GM18951 (cell line): ENCODE measurements around the gene ZNF618.
"Not testable (repeated sequence)": the region's sequence is repeated elsewhere in the genome, so short reads cannot be mapped to it uniquely, and the experiment has no call there.

Experiments
- POLR2A ChIP-seq: IDR thresholded peaks from 4 replicates; pipeline ENCODE4 v1.6.1; 2011; ENCODE audit warnings: mild to moderate bottlenecking; ENCODE audit not compliant: insufficient read length, insufficient read depth; ENCODE audit errors: extremely low read depth
- in situ Hi-C: fragments of 300-500 bp; cut with MboI; formaldehyde crosslinking; loops from one replicate; pipeline ENCODE4 v1.12.0; 2022; ENCODE audit warnings: low sequenced_read_pairs, mixed read lengths, inconsistent platforms; ENCODE audit not compliant: unreplicated experiment

The ZNF618 gene

DNA sequence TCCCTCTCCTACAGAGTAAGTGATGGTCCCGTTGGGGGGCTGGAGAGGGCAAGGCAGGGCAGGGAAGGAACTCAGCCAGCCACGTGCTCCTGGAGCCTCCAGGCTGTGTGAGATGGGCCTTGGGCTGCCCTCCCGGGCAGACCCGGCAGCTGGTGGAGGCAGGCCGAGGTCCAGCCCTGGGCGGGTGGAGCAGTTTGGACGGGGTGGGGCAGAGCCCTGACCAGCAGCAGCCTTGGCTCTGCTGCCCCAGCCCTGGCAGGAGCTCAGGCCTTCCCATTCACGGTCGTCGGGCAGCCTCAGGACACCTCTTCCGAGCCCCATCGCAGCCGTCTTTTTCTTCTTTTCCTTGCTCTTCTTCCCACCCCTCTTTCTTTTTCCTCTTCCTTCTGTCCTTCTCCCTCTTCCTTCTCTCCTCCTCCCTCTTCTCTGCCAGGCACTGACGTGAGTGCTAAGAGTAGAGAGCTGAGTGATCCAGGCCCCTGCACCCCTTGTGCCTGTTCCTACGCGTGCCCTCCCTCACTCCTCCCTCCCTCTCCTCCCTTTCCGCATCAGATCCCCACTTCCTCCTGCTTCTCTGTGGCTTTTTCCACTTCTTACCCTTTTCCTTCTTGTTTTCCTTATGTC lies 159.2 kb downstream of the ZNF618 start:
- in situ Hi-C loops, result no loop called here
- no peak for TF ChIP-seq POLR2A

DNA sequence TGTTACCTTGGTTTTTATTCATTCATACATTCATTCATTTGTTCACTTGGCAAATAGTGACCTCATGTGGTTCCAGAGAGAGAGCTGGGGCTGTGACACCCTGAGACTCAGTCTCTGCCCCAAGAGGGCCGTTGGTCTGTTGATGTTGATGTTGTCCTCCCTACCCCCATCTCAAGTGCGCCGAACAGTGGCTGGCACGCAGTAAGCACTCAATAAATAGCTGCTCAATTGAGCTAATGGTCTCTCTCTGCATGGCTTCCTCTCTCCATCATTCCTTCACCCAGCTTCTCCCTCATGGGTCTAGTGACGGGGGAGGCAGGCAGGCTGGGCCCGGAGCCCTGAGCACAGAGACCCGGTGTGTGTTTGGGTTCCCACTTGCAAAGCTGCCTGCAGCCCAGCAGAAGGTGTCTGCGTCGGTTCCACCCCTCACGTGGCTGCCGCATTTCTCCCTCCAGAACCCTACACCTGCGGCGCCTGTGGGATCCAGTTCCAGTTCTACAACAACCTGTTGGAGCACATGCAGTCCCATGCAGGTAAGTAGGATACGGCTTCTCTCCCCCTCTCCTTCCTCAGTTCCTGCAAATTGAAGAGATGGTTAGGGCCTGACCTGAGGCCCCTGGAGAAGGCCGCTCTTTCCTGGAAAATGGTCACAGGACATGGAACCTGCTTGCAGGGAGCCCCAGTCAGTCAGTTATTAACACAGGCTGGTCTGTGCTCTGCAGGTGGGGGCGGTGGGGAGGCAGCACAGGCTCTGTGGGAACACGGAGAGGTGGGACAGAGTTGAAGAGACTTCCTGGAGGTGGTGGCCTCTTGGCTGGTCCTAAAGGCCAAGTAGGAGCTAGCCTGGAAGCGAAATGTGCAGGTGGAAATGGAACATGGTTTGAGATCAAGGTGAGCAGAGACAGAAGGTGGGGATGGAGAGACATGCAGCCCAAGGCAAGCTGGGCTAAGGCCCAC lies 160.0 kb downstream of the ZNF618 start:
- no peak for TF ChIP-seq POLR2A
- in situ Hi-C loops, result no loop called here

DNA sequence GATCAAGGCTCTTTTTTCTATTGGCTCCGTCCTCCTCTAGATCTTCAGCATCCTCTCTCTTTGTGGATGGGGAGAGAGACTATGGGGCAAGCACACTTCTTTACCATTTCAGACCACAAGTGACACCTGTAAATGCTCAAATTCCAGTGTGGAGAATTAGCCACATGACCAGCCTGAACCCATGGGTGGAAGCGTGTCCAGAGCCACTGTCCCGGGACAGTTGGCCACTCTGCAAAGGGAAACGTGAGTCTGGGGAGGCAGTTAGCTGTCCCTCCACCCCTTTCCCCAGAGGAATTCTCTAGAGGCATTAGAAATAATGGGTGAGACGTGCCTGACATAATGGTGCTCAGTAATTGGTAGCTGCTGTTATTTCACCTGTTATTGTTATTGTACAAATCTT lies 161.1 kb downstream of the ZNF618 start:
- in situ Hi-C loops, result no loop called here
- TF ChIP-seq POLR2A, result no peak

DNA sequence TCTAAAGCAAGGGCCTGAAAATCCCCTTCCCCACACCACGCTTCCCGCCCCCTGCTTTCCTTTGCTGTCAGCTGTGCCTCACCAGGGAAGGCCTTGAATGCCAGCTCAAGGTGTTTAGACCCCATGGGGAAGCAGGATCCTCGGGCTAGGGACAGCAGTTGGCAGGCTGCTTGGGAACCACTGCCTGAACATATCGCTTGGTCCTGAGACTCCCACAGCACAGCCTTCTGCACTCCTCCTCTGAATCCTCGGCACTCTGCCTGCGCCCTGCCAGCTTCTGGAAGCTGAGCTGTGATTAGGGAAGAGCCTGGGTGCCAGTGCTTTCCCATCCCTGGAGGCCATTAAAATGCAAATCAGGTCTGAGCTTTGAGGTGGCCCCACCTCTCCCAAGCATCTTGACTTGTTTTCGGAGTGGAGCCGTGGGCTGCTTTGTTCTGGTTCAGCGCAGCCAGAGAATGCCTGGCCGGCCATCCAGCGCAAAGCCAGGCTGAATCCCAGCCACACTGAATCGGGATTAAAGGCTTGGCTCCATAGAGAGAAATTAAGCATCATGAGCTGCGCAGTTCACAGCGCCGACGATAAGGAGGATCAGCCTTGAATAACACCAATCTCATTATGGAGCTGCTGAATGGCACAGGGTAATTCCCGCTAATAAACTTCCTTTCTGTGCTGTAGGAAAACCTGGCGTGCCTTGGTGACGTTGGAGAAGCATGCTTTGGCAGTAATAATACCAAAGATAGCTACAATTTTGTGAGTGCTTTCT lies 162.0 kb downstream of the ZNF618 start:
- no peak for TF ChIP-seq POLR2A
- in situ Hi-C loops, result no loop called here

DNA sequence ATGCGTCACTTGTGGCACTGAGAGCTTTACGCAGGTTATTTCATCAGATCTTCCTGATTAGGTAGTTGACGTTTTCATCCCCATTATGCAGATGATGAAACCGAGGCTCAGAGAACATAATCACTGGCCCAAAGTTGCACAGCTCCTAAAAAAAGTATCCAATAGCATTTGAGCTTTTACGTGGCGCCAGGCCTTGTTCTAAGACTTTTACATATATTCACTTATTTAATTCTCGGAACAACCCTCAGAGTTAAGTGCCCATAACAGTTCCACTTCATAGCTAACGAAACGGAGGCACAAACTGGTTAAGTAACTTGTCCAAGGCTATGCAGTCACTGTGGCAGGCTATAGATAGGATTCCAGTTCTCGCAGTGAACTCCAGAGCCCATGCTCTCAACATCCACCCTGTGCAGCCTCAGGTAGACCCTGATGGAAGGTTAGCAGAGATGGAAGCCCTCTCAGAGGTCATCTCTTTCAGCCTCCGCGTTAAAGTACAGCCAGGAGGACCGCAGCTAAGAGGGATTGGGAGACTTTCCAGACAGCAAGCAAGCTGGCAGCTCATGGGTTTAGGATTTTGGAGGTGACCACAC lies 162.7 kb downstream of the ZNF618 start:
- no peak for TF ChIP-seq POLR2A

DNA sequence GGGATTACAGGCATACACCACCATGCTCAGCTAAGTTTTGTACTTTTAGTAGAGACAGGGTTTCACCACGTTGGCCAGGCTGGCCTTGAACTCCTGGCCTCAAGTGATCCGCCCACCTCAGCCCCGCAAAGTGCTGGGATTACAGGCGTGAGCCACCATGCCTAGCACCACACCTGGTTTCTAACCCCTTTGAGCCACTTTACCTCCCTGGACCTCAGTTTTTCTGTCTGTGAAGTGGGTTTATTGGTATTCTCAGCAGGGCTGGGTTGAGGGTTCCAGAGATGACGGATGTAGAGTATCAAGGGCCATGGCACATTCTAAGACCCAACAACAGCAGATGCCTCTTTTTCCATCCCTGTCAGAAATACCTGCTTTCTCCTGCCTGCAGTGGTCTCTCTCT lies 163.4 kb downstream of the ZNF618 start:
- in situ Hi-C loops, result no loop called here
- TF ChIP-seq POLR2A, result no peak

More for the DNA sequence above, 162.7 kb downstream of the ZNF618 start:
- in situ Hi-C loops, result no loop called here

DNA sequence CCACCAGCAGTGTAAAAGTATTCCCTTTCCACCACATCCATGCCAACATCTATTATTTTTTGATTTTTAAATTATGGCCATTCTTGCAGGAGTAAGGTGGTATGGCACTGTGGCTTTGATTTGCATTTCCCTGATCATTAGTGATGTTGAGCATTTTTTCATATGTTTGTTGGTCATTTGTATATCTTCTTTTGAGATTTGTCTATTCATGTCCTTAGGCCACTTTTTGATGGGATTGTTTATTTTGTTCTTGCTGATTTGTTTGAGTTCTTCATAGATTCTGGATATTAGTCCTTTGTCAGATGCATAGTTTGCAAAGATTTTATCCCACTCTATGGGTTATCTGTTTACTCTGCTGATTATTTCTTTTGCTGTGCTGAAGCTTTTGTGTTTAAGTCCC lies 167.6 kb downstream of the ZNF618 start:
- in situ Hi-C loops, result not testable (repeated sequence)

DNA sequence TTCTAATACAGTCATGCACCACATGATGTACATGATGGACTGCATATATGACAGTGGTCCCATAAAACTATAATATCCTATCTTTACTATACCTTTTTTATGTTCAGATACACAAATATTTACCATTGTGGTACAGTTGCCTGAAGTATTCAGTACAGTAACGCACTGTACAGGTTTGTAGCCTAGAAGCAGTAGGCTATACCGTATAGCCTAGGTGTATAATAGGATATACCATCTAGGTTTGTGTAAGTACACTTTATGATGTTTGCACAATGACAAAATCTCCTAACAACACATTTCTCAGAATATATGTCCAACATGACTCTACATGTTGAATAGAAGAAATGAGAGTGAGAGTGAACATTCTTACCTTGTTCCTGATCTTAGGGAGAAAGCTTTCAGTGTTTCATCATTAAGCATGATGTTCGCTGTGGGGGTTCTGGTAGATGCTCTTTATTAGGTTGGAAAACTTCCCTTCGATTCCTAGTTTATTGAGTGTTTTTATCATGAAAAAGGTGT lies 170.2 kb downstream of the ZNF618 start:
- in situ Hi-C loops, result no loop called here
- no peak for TF ChIP-seq POLR2A

DNA sequence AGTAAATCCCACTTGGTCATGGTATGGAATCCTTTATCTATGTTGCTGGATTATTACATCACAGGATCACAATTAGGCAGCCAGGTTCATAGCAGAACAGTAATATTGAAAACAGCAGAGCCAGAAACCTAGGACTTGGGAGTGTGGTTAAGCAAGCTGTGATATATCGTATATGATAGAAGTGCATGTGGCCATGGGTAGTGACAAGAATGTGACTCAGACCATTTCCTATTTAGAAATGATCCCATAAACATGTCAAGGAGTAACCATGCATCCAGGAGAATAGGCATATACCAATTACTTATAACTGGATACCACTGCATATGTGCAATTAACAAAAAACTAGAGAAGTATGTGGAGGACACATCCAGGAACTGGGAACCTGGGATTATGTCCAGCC lies 170.8 kb downstream of the ZNF618 start:
- in situ Hi-C loops, result no loop called here
- no peak for TF ChIP-seq POLR2A

DNA sequence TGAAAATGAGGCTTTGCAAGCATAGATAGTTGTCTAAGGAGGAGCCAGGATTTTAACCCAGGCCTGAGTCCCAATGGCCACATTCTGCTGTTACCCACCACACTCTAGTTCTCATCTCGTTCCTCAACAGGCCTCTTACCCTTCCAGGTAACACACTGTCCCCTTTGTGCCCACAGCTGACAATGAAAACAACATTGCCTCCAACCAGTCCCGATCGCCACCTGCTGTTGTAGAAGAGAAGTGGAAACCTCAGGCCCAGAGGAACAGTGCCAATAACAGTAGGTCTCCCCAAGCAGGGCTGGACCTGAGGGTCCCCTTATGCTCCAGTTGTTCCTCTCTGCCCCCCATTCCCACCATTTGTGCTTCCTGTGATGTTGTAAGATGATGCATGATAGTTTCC lies 171.6 kb downstream of the ZNF618 start:
- in situ Hi-C loops, result no loop called here
- TF ChIP-seq POLR2A, result no peak

DNA sequence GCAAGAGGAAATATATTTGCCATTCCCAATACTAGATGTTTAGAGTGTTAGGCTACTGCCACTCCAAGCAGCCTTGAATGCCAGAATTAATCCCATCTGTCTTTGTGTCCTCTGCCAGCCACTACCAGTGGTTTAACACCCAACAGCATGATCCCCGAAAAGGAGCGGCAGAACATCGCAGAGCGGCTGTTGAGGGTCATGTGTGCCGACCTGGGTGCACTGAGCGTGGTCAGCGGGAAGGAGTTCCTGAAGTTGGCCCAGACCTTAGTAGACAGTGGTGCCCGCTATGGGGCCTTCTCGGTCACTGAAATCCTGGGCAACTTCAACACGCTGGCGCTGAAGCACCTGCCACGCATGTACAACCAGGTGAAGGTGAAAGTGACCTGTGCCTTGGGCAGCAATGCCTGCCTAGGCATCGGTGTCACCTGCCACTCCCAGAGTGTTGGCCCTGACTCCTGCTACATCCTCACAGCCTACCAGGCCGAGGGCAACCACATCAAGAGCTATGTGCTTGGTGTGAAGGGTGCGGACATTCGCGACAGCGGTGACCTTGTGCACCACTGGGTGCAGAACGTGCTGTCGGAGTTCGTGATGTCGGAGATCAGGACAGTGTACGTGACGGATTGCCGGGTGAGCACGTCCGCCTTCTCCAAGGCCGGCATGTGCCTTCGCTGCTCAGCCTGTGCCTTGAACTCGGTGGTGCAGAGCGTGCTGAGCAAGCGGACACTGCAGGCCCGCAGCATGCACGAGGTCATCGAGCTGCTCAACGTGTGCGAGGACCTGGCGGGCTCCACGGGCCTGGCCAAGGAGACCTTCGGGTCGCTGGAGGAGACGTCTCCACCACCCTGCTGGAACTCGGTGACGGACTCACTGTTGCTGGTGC lies 172.7 kb downstream of the ZNF618 start:
- TF ChIP-seq POLR2A, result no peak
- in situ Hi-C loops, result no loop called here
